Psoas muscle (tissue), 8 donors: ENCODE data around the gene C5orf15. TPM values are rescaled to one million over a fixed set of nuclear protein-coding genes. Genes with fewer than 3 reads are reported as not detected.

Source experiments
- ATAC-seq, 4 donors: fragments of 200-7000 bp; cut with Tn5 transposase; one replicate each; pipeline ENCODE4 v1.9.1; 2020; ENCODE audit warnings: moderate library complexity in 3 of 4, mild to moderate bottlenecking in 2 of 4
- DNase-seq, 2 donors: peaks; one replicate each; pipeline ENCODE4 v3.0.0-alpha.2; 2020
- H3K27ac ChIP-seq: fragments of 200-600 bp; one replicate; pipeline ENCODE4 v1.8.0; 2022
- H3K27me3 ChIP-seq, 3 donors: fragments of 200-600 bp in 1 of 3; one replicate each; pipeline versions ENCODE4 v1.6.1 to v1.8.0; 2013 to 2022; ENCODE audit warnings: low read length in 2 of 3, mild to moderate bottlenecking in 2 of 3, moderate library complexity in 1 of 3; ENCODE audit not compliant: insufficient read depth in 3 of 3
- H3K36me3 ChIP-seq, 2 donors: fragments of 200-600 bp in 1 of 2; one replicate each; pipeline versions ENCODE4 v1.6.1 to v1.8.0; 2013 to 2022; ENCODE audit warnings: low read depth in 1 of 2, mild to moderate bottlenecking in 1 of 2, moderate library complexity in 1 of 2; ENCODE audit not compliant: insufficient read depth in 1 of 2
- H3K4me1 ChIP-seq: fragments of 200-600 bp; one replicate; pipeline ENCODE4 v1.8.0; 2022
- H3K4me3 ChIP-seq: fragments of 200-600 bp; one replicate; pipeline ENCODE4 v1.8.0; 2022; ENCODE audit warnings: mild to moderate bottlenecking
- H3K9me3 ChIP-seq: fragments of 200-600 bp; one replicate; pipeline ENCODE4 v1.8.0; 2022
- CTCF ChIP-seq: fragments of 200-600 bp; IDR thresholded peaks from one replicate; pipeline ENCODE4 v1.8.0; 2022; ENCODE audit warnings: antibody characterized with exemption
- WGBS, 3 donors: extraction: QIAGEN DNeasy Blood & Tissue Kit; methylation state at CpG; one replicate each; pipeline versions ENCODE4 v1.1.6 to v1.1.7; 2013; 5-methylcytosine and 5-hydroxymethylcytosine counted together
- intact Hi-C, 2 donors: fragments of 100-400 bp; cut with DNase I; formaldehyde crosslinking; loops; one replicate each; pipeline versions ENCODE4 v1.11.0 to v1.14.2; 2022
- polyA plus RNA-seq, 3 donors: library from polyadenylated mRNA; stranded (reverse); fragments of 200-250 nt; gene quantifications; one replicate each; pipeline ENCODE4 v1.2.3, GENCODE V29; 2013
- total RNA-seq, 4 donors: library from RNA; stranded (reverse); fragmentation: NEBNext Ultra II Directional in 2 of 4; extraction: Animal tissue kit (Norgen Biotek cat#: 25700) in 2 of 4; gene quantifications; one replicate each; pipeline versions ENCODE4 v1.2.1 to v1.2.4, GENCODE V29; 2021 to 2023
- donor health status: healthy with polysubstance abuse.
- donor health status: DM: no; HTN: no; CAD: no; lungs with moderate emphysema.
- donor health status: Bipolar disorder and iron deficiency.
- donor health status: healthy.
- donor health status: DM: yes; HTN: yes; CAD: no.
- donor health status: DM: no; HTN: no; CAD: no.
- donor health status: DM: no; HTN: no; CAD: no.
- donor health status: DM: yes; HTN: yes; CAD: no.

C5orf15 gene
- total and polyA plus RNA-seq, 7 donors = 12.7 to 29.8 (median 13.9) TPM

- no peaks in the 10 kb centered on the region for H3K27me3 ChIP-seq
- peaks cover 7% of the 10 kb centered on the region for H3K9me3 ChIP-seq
- 28 to 46% (median 34%) methylated on average over 5 of the region's 5 CpGs for WGBS, 3 donors
- H3K27ac ChIP-seq = peak overlapping the region; percentile 91
- peaks cover 20% of the 10 kb centered on the region for H3K4me1 ChIP-seq
- H3K4me3 ChIP-seq = peak overlapping the region; percentile 85
- no peak for TF ChIP-seq CTCF
- no peak for ATAC-seq
- DNase-seq = no peak
- intact Hi-C loops = no loop called here
- peaks cover 0 to 10% of the 10 kb centered on the region in 2 donors for H3K36me3 ChIP-seq
Measured at GRCh38 chr5:133967124-133967523, 1.3 kb downstream of the C5orf15 start.

DNA sequence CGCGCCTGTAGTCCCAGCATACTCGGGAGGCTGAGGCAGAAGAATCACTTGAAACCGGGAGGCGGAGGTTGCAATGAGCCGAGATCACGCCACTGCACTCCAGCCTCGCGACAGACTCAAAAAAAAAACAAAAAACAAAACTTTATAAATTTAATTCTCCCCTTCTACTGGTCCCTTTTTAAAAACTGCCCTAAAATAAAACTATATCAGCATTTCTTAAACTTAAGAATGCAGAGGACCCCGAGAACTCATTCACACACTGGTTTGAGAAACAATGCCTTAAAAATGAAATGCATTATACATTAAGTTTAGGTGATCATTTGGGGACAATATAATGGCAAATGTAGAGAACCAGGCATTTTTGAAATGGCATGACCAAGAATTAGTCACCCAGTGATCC is 2.3 kb downstream of the C5orf15 start:
- Histone ChIP-seq H3K27me3 (no peaks in the 10 kb centered on the region), H3K4me1 (peaks cover 20% of the 10 kb centered on the region), H3K27ac (no peak overlapping the region), H3K4me3 (no peak overlapping the region), H3K9me3 (peaks cover 7% of the 10 kb centered on the region), H3K36me3 (peaks cover 0 to under 1% of the 10 kb centered on the region in 2 donors)
- intact Hi-C loops = no loop called here
- TF ChIP-seq CTCF = no peak
- DNase-seq (no peak), ATAC-seq (no peak)
- 93 to 96% (median 95%) methylated on average over 10 of the region's 10 CpGs for WGBS, 3 donors

GRCh38 chr5:133963493-133964128 is 4.8 kb downstream of the C5orf15 start:
- TF ChIP-seq CTCF = no peak
- H3K9me3 ChIP-seq = peaks cover 7% of the 10 kb centered on the region
- peaks cover 2 to 14% of the 10 kb centered on the region in 2 donors for H3K36me3 ChIP-seq
- peaks cover 20% of the 10 kb centered on the region for H3K4me1 ChIP-seq
- ATAC-seq (no peak), DNase-seq (no peak)
- no peak overlapping the region for H3K27ac ChIP-seq
- no peaks in the 10 kb centered on the region for H3K27me3 ChIP-seq
- H3K4me3 ChIP-seq = no peak overlapping the region
- 92 to 96% (median 95%) methylated on average over 2 of the region's 2 CpGs for WGBS, 3 donors
- intact Hi-C loops = no loop called here

- TF ChIP-seq CTCF = no peak
- peaks cover 2 to 20% of the 10 kb centered on the region in 2 donors for H3K36me3 ChIP-seq
- no peak overlapping the region for H3K4me3 ChIP-seq
- ATAC-seq = peak in 2 of 4 donors; percentile 45 to 58
- peaks cover 7% of the 10 kb centered on the region for H3K9me3 ChIP-seq
- DNase-seq = no peak
- H3K4me1 ChIP-seq = peaks cover 20% of the 10 kb centered on the region
- WGBS, 3 donors = 41 to 45% (median 42%) methylated on average over 2 of the region's 2 CpGs
- no peak overlapping the region for H3K27ac ChIP-seq
- intact Hi-C loops = no loop called here
- H3K27me3 ChIP-seq = no peaks in the 10 kb centered on the region
Measured at GRCh38 chr5:133962801-133963476, 5.5 kb downstream of the C5orf15 start.
